G401.6 (cell line): ENCODE data around the gene PLIN4.
A peak's percentile ranks its signal among the peaks of the same experiment; 100 is the strongest.
"Not testable (repeated sequence)": the region's sequence is repeated elsewhere in the genome, so short reads cannot be mapped to it uniquely, and the experiment has no call there.

ENCODE experiments used
- FAIRE-seq: peaks from 2 replicates; lab custom pipeline; 2012; peaks lifted over from hg19 to GRCh38; lab: Jason Lieb, UNC

The PLIN4 gene, protein sequence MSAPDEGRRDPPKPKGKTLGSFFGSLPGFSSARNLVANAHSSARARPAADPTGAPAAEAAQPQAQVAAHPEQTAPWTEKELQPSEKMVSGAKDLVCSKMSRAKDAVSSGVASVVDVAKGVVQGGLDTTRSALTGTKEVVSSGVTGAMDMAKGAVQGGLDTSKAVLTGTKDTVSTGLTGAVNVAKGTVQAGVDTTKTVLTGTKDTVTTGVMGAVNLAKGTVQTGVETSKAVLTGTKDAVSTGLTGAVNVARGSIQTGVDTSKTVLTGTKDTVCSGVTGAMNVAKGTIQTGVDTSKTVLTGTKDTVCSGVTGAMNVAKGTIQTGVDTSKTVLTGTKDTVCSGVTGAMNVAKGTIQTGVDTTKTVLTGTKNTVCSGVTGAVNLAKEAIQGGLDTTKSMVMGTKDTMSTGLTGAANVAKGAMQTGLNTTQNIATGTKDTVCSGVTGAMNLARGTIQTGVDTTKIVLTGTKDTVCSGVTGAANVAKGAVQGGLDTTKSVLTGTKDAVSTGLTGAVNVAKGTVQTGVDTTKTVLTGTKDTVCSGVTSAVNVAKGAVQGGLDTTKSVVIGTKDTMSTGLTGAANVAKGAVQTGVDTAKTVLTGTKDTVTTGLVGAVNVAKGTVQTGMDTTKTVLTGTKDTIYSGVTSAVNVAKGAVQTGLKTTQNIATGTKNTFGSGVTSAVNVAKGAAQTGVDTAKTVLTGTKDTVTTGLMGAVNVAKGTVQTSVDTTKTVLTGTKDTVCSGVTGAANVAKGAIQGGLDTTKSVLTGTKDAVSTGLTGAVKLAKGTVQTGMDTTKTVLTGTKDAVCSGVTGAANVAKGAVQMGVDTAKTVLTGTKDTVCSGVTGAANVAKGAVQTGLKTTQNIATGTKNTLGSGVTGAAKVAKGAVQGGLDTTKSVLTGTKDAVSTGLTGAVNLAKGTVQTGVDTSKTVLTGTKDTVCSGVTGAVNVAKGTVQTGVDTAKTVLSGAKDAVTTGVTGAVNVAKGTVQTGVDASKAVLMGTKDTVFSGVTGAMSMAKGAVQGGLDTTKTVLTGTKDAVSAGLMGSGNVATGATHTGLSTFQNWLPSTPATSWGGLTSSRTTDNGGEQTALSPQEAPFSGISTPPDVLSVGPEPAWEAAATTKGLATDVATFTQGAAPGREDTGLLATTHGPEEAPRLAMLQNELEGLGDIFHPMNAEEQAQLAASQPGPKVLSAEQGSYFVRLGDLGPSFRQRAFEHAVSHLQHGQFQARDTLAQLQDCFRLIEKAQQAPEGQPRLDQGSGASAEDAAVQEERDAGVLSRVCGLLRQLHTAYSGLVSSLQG (N-terminal part only)

DNA sequence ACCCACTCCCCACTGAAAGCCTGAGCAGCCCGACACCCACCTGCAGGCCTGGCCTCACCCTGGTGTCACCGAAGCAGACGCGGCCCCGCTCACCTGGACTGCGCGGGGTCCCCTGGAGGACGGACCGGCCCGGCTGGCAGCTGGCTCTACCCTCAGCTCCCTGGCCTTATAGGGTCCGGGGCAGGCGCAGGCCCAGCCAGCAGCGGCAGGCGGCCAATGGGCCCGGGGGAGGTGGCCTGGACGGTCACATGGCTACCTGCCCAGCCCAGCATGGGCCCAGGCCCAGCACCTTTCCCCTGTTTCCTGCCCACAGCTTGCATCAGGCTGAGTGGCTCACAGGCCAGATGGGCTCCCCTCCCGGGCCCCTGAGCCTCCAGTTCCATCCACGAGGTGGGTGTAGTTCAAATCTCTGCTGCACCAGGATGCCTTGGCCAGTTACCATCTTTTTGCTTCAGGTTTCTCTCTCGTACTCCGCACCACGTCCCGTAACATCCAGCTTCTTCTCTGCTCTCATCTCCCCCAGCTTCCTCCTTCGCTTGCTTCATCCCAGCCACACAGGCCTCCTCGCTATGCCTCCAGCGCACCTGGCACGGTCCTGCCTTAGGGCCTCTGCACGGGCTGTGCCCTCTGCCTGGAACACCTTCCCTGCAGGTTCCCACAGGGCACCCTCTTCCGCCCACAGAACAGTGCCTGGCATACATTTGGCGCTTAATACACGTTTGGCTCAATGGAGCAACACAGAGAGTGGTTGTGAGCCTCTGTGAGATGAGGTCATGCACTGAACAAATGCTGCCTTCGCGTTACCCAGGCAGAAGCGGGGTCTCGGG is at the start of gene PLIN4:
Gene PLIN4 (minus strand): TSS at position 142 of the 827 bp plus-strand sequence. CDS start 214 bp downstream, outside the sequence.
- no peak for FAIRE-seq

DNA sequence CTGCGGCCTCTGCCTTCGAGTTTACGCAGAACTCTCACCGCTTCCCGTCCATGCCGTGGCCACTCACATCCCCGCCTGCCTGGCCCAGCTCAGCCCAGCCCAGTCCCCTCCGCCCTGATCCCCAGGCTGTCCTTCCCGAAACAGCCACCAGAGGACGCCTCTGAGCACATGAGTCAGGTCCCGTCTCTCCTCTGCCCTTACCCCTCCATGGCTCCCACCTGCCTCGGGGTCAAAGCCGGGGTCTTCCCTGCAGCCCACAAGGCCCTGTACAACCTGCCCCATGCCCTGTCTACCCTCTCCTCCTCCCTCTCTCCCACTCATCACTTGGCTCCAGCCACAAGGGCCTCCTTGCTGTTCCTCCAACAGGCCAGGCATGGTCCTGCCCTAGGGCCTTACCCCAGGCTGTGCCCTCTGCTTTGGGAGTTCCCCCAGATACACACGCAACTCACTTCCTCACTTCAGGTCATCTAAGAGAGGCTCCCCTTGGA is 49.3 kb upstream of the PLIN4 start:
- FAIRE-seq = no peak

DNA sequence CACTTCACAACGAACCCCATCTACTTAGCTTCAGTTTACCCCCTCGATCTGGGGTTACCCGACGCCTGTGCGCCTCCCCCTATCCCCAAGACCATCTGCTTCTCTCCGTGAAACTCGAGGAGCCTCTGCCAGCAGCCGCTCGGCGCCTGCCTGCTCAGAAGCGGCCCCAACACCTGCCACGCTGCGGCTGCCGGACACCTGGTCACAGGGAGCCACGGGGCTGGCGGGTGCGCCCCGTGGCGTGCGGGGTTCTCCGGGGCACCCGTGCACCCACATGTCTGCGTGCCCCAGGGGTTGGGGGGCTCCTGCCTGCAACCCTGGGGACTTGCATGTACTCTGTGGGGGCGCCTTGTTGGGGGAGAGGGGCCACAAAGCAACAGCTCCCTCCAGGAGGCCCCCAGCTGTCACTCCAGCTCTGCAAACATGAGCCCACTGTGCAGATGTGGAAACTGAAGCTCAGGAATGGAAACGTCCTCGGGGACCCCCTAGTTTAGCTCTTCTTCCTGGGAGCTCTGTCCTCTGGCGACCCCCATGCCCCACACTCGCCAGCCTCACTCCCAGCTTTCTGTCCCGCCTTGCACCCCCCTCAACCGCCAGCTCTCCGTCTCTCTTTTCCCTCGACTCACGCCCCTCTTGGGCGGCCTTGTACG is 48.2 kb upstream of the PLIN4 start:
- FAIRE-seq = no peak

DNA sequence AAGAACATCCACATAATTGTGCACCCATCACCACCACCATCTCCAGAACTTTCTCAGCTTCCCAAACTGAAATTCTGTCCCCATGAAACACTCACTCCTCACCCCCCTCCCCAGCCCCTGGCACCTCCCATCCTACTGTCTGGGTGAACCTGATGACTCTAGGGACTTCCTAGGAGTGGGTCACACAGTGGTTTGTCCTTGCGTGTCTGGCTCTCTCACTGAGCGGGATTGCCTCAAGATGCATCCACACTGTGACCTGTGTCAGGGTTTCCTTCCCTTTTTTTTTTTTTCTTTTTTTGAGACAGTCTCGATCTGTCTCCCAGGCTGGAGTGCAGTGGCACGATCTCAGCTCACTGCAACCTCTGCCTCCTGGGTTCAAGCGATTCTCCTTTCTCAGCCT is 45.3 kb upstream of the PLIN4 start:
- not testable (repeated sequence) for FAIRE-seq

DNA sequence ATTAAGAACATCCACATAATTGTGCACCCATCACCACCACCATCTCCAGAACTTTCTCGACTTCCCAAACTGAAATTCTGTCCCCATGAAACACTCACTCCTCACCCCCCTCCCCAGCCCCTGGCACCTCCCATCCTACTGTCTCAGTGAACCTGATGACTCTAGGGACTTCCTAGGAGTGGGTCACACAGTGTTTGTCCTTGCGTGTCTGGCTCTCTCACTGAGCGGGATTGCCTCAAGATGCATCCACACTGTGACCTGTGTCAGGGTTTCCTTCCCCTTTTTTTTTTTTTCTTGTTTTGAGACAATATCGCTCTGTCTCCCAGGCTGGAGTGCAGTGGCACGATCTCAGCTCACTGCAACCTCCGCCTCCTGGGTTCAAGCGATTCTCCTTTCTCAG is 43.8 kb upstream of the PLIN4 start:
- FAIRE-seq = not testable (repeated sequence)

DNA sequence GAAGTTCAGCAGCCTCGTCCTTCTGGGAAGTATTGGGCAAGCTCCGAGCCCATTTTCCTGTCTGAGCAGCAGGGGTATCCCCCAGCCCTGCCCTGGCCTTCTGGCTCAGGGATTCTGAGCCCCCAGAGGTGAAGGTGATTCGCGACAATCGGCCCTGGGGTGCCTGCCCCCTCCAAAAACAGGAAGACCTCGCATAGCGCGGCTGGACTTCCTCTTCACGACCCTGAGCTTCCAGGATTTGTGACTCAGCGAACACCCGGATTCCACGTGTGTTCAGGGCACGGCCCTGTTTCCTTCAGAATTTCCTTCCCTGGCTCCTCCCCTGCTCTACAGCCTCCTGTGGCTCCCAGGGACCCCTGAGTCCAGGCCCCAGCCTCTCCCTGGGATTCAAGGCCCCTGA is 41.3 kb upstream of the PLIN4 start, which contains the start of gene SEMA6B:
Gene SEMA6B (minus strand): TSS at position 116 of the 400 bp plus-strand sequence. CDS start 1,227 bp downstream, outside the sequence.
- FAIRE-seq = no peak

DNA sequence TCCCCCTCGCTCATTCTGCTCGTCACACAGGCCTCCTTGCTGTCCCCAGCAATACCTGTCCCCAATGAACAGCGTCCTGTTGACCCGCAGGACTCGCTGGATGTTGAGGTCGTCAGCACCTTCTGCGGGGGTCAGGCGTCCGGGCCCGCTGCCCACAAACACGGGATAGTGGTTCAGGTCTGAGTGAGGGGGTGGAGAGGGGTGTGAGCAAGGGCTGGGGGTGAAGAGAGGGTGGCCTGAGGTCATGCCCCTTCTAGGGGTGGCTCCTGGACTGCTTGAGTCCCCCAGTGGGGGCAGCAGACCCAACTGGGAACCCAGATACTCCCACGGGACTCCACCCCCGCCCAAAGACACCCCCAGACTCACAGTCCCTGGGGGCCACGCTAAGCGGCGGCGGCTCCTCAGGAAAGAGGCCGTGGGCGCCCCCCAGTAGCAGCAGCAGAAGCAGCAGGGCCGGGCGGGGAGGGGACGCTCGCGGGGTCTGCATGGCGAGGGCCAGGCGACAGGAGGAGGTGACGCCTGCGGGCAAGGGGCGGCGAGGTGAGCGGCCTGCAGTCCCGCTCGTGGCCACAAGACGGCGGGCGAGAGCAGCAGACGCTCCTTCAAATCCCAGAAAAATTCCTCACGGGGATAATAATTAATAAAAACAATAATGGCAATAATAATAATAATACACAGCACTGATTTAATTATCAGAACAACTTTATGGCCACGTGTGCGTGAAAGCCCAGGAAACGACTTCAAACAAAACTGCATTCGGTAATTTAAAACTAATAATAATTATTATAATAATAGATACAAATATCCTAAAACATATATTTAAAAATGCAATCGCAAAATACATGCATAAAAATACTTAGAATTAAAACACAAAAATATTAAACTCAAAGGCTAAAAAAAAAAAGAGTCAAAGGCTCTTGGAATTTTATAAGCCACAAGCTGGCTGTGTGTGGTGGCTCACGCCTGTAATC is 40.0 kb upstream of the PLIN4 start:
- FAIRE-seq = peak; percentile 67

DNA sequence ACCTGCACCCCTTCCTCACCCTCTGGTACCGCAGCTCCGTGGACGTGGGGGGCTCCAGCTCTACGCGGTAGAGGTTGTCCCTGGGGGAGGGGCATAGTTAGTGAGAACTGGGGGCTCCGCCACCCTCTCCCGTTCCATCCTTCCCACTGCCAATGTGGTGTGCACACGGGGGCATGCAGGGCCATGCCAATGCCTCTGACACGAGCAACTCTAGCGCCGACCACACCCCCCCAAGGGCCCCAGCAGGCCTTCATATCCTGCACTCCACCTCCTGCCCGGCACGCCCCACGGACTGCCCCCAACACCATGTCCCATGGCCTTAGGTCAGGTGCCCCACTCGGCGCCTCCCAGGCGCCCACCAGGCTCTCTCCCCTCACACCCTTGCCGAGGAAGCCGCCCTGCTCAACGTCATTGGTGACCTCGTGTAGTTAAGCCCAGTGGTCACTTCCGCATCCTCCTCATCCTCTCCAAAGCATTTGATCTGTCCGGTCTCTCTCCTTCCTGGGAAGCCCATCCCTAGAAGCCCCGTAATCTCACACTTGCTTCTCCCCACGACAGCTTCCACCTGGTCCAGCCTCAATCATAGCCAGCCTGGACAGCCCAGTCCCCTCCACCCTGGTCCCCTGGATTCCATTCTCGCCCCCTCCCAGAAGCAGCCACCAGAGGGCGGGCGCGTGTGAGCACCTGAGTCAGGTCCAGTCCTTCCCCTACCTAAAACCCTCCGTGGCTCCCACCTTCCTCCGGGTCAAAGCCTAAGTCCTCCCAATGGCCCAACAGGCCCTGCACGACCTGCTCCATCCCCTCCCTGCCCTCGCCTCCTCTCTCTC is 39.1 kb upstream of the PLIN4 start:
- no peak for FAIRE-seq

DNA sequence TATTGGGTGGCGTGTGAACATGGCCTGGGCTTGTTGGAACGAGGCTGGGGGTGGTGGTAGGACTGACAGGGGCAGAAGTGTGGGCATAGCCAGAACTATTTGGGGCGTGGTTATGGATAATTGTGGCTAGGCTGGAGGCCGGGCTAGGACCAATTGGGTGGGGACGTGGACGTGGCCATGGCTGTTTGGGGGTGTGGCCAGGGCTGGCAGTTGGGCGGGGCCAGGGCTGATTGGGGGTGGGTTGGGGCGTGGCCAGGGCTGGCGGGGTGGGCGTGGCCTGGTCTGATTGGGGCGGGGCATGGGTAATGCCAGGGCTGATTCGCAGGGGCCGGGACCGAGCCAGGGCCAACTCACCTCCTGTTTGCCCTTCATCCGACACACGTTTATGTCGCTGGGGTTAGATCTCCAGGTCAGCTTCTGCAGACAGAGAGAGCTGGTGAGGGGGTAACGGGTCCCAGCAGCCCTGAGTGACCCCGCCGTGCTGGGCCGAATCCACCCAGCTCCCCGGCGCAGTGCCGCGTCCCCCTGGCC is 38.4 kb upstream of the PLIN4 start:
- FAIRE-seq = no peak

DNA sequence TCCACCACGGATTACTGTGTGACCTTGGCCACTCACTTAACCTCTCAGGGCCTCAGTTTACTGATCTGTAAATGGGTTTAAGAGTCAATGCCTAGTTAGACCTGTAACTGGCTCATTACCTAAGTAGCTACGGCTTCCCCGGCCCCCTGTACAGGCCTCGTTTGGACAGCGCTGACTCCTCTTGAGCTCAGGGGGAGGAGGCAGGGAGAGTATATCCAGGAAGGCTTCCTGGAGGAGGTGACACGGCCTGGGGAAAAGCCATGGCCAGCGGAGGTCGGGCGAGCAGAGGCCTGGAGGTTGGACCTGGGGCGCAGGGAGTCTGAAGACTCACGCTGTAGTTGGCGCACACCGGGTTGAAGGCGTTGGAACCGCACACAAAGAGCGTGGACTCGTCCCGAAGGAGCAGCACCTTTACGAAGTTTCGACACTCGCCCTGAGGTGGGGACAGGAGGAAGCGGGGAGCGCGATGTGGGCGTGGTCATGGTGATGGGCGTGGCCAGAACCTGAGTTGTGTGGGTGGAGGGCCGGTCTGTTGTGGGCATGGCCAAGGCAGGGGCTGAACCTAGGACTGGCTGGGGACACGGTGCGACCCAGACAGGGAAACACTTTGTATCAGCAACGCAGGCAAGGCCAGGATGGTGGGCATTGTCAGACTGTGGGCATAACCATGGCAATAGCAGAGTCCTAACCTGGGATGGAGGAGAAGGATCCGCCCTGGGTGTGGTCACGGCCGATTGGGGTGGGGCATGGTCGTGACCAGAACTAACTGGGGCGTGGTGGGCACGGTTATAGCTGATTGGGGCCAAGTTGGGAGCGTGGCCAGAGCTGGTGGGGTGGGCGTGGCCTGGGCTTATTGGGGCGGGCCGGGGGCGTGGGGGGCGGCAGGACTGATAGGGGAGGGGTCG is 37.6 kb upstream of the PLIN4 start:
- FAIRE-seq = no peak

DNA sequence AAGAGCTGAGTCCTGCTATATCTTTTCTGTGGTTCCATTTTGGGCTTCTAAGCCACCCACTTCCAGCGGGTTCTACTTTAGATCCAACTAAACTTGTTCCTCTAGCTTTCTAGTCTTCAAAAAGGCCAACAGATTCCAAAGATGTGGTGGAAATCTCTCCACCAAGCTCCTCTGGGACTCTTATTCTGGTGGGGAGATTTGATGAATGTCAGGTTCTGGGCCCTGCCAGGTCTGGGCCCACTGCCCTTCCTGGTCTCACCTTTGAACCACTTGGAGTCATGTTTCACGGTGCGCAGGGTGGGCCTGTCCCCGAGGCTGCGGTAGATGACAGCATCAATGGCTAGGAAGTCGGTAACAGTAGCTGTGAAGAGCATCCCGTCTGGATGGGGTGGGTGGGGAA is 36.4 kb upstream of the PLIN4 start:
- FAIRE-seq = no peak

DNA sequence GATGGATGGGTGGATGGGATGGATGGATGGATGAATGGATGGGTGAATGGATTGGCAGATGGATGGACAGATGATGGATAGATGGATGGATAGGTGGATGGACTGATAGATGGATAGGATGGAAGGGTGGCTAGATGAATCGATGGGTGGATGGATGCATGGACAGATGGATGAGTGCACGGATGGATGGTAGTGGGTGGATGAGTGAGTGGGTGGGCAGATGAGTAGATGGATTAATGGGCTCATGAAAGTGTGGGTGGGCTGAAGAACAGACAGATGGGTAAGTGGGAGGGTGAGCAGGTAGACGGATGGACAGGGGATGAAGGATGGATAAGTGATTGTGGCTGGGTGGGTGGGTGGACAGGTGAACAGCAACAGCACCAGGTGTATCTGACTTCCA is 35.5 kb upstream of the PLIN4 start:
- no peak for FAIRE-seq

DNA sequence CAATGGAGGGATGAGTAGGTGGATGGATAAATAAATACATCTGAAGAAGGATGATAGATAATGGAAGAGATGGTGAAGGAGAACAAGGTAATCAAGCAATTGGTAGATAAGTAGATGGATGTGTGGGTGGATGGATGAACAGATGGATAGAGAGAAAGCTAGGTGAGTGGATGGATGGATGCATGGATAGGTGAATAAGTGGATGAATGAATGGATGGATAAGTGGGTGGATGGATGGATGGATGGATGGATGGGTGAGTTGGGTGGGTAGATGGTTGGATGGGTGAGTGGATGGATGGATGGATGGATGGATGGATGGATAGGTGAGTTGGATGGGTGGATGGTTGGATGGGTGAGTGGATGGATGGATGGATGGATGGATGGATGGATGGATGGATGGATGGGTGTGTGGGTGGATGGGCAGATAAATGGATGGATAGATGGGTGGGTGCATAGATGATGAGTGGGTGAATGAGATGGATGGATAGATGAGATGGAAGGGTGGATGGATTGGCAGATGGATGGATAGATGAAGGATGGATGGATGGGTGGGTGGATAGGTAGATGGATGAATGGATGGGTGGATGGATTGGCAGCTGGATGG is 34.9 kb upstream of the PLIN4 start:
- no peak for FAIRE-seq

DNA sequence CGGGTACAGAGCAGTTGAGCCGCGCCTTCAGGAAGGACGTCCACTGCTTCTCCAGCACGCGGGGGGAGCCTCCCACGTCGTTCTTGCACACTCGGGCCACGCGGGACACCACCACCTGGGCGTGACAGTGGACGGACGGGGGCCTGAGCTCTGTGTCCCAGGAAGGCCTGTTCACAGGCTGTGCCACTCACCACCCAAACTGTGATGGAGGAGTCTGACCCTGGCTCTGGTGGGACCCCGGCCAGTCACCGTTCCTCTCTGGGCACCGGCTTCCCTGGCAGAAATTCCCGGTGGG is 34.2 kb upstream of the PLIN4 start:
- FAIRE-seq = no peak

DNA sequence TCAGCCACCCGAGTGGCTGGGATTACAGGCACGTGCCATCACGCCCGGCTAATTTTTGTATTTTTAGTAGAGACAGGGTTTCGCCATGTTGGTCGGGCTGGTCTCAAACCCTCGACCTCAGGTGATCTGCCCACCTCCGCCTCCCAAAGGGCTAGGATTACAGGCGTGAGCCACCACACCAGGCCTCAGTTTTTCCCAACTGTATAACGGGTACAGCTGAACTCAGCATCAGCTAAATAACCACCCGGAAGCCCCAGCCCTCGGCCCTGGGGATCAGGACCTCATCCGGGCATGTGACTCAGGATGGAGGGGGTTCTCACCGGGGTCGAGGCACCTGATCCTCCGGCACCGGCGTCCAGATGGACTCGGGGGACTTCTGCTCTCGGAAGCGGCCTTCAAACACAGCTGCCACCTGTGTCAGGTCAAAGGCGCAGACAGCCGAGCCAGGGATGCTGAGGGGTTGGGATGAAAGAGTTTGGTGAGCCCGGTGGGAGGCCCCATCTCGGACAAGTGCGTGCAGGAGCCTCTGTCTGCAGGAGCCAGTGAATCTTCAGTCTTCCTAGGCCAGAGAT is 32.3 kb upstream of the PLIN4 start:
- FAIRE-seq = no peak

DNA sequence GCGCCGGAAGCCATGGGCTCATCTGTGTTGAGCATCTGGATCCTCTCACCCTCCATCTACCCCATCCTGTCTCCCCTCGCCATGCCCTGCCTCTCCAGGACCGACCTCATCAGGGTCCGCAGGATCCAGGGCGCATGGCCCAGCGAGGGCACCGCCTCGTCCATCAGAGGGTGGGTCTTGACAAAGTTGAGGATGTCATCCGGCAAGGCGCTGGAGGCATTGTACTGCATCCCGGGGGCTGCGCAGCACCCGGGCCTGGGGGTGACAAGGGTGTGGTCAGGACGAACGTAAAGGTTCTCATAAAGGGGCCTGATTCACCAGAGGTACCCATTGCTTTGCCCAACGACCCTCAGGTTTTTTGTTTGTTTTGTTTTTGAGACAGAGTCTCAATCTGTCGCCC is 31.7 kb upstream of the PLIN4 start:
- FAIRE-seq = no peak

DNA sequence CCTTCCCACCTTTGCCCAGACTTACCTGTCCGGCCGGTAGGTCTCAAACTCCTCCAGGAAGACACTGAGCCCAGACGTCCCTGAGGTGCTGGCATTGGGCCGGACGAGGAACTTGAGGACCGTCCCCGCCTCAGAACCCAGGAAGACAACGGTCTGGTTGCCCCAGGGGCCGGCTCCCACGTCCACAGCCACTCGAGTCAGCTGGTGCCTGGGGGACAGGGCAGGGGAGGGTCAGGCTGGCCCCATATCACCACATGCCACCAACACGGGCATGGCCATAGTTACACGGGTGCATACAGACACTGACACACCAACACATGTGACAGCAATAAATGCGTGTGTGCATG is 29.9 kb upstream of the PLIN4 start:
- no peak for FAIRE-seq
